Mucosa of descending colon (tissue), 3 donors: ENCODE results near the gene COL23A1. TPM values are rescaled to one million over a fixed set of nuclear protein-coding genes. Genes with fewer than 3 reads are reported as not detected.

ENCODE experiments used
- ATAC-seq: fragments of 200-7000 bp; cut with Tn5 transposase; one replicate; pipeline ENCODE4 v1.9.1; 2020; ENCODE audit warnings: mild to moderate bottlenecking, moderate library complexity
- DNase-seq, 3 donors: peaks; one replicate each; pipeline ENCODE4 v3.0.0-alpha.2; 2020
- H3K36me3 ChIP-seq: fragments of 200-600 bp; one replicate; pipeline ENCODE4 v1.8.0; 2021; ENCODE audit warnings: low read depth, mild to moderate bottlenecking
- H3K4me1 ChIP-seq: fragments of 200-600 bp; one replicate; pipeline ENCODE4 v1.8.0; 2021; ENCODE audit warnings: low read depth, mild to moderate bottlenecking
- H3K4me3 ChIP-seq: fragments of 200-600 bp; one replicate; pipeline ENCODE4 v1.8.0; 2021; ENCODE audit warnings: mild to moderate bottlenecking
- H3K9me3 ChIP-seq: fragments of 200-600 bp; one replicate; pipeline ENCODE4 v1.8.0; 2021; ENCODE audit warnings: mild to moderate bottlenecking
- intact Hi-C, 2 donors: fragments of 100-400 bp; cut with DNase I in 1 of 2; cut with micrococcal nuclease in 1 of 2; formaldehyde crosslinking; loops; one replicate each; pipeline versions ENCODE4 v1.11.0 to v1.11.1; 2022; cut with DNase I, micrococcal nuclease
- long read RNA-seq, 2 donors: library from polyadenylated mRNA; unstranded; transcript quantifications; one replicate each; pipeline ENCODE4 v2.0.0, GENCODE V29; 2019 to 2021
- total RNA-seq, 3 donors: library from RNA; stranded (reverse); fragmentation: NEBNext Ultra II Directional in 2 of 3; extraction: Animal tissue kit (Norgen Biotek cat#: 25700) in 2 of 3; gene quantifications; one replicate each; pipeline versions ENCODE4 v1.2.1 to v1.2.4, GENCODE V29; 2021 to 2023
- TF ChIP-seq, protein P1 (sequence below): fragments of 200-600 bp; IDR thresholded peaks from one replicate; pipeline ENCODE4 v1.8.0; 2022; ENCODE audit warnings: antibody characterized with exemption, mild to moderate bottlenecking
- donor health status: DM: no; HTN: no; CAD: no; lungs with moderate emphysema.
- donor health status: DM: no; HTN: no; CAD: no.
- donor health status: DM: no; HTN: yes; CAD: no.

COL23A1 gene
- total RNA-seq, result 1 to 10 TPM in 1 of 3 donors, under 1 TPM in 2; 0.17 to 2.7 (median 0.43) TPM
- long read RNA-seq, donor 1, partial matches to known transcripts, result 4 of 6 reads
- long read RNA-seq, donor 1, other reads (novel, unspliced or antisense), result 2 of 6 reads
- long read RNA-seq, donor 2, result 0 reads

DNA sequence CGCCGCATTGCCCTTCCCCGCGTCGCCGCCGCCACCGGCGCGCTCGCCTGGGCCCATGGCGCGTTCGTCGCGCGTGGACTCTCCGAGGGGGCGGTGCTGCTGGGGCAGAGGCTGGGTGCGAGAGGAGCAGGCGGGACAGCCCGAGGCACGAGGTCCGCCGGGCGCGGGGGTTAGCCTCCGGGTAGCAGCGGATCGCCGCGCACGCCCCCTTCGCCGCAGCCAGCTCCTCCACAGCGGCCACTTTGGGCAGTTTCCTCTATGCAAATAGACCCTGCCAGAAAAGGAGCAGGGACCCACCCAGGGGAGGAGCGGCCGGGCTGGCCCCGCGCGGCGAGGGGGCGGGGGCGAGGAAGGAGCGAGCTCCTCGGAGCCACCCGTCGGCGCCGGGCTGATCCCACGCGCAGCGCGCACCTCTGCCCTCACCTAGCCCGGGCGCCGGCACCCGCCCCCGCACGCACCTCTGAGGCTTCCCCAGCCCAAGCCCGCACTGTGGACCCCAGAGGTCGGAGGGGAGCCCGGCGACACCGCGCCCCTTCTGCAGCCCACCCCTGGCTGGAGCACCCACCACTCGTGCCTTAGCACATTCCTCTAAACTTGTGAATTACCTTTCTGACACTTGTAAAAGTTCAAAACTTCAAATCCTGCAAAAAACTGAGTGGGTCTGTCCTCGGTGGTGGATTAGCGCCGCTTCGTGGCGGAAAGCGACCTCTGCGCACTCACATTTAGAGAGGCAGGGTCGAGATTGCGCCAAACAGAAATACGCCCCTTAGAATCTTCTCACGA is at the start of gene COL23A1:
COL23A1 (minus strand) TSS at position 253 of the 783 bp plus-strand sequence.
- Histone ChIP-seq H3K4me3 (no peak within 1 kb of the TSS), H3K9me3 (peaks cover 9% of the 10 kb centered on the region), H3K36me3 (no peaks in the 10 kb centered on the region), H3K4me1 (peaks cover 12% of the 10 kb centered on the region)
- ATAC-seq, result peak; percentile 67
- peak; percentile 40 to 58 (median 51) for DNase-seq
- intact Hi-C loops, result no loop called here
- TF ChIP-seq, protein P1, sequence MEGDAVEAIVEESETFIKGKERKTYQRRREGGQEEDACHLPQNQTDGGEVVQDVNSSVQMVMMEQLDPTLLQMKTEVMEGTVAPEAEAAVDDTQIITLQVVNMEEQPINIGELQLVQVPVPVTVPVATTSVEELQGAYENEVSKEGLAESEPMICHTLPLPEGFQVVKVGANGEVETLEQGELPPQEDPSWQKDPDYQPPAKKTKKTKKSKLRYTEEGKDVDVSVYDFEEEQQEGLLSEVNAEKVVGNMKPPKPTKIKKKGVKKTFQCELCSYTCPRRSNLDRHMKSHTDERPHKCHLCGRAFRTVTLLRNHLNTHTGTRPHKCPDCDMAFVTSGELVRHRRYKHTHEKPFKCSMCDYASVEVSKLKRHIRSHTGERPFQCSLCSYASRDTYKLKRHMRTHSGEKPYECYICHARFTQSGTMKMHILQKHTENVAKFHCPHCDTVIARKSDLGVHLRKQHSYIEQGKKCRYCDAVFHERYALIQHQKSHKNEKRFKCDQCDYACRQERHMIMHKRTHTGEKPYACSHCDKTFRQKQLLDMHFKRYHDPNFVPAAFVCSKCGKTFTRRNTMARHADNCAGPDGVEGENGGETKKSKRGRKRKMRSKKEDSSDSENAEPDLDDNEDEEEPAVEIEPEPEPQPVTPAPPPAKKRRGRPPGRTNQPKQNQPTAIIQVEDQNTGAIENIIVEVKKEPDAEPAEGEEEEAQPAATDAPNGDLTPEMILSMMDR, result no peak

DNA sequence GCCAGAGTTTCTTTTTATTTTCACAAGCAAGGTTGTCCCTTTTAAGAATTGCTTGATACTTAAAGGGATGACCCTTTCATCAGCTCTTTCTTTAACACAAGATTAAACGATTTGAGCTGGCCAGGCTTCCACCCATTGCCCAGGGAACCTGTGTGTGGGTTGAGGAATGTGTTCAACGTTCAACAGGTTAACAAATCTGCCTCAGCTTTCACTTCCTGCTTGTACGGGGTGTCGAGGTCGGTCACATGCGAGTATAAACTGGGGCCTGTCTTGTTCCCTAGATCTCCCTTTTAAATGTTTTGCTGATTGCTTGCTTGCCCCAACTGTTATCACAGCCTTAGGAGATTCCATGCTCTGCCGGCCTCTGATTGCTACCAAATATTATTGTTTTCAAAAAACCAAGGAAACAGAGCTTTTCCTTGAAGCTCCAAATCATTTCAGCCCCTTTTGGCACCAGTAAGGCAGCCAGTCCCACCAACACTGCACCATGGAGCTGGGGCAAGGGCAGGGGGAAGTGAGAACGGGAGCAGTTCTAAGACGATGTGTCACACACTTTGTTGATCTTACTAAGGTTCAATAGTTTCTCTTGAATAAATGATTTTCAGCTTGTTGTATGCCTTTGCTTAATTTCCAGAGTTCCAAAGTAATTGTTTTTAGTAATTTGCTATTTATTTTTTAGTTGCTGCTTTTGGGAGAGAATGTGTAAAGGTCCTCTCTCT is 47.3 kb upstream of the COL23A1 start:
- TF ChIP-seq, protein P1, result no peak
- H3K36me3 ChIP-seq, result no peaks in the 10 kb centered on the region
- DNase-seq (no peak), ATAC-seq (no peak)
- H3K4me3 ChIP-seq, result no peak overlapping the region
- H3K9me3 ChIP-seq, result no peaks in the 10 kb centered on the region
- H3K4me1 ChIP-seq, result no peaks in the 10 kb centered on the region
- intact Hi-C loops, result no loop called here

DNA sequence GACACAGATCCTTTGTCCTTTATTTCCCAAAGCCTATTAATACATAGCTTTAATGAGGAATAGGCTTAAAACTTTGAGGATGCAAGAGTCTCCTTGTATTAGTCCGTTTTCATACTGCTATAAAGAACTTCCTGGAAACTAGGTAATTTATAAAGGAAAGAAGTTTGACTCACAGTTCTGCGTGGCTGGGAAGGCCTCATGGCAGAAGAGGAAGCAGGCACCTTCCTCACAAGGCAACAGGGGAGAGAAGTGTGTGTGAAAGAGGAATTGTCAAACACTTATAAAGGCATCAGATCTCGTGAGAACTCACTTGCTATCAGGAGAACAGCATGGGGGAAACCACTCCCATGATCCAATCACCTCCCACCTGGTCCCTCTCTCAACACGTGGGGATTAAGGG is 42.1 kb upstream of the COL23A1 start:
- H3K4me3 ChIP-seq, result no peak overlapping the region
- no peak for DNase-seq
- H3K4me1 ChIP-seq, result no peaks in the 10 kb centered on the region
- intact Hi-C loops, result no loop called here
- ATAC-seq, result no peak
- no peaks in the 10 kb centered on the region for H3K9me3 ChIP-seq
- TF ChIP-seq, protein P1, result no peak
- H3K36me3 ChIP-seq, result no peaks in the 10 kb centered on the region

DNA sequence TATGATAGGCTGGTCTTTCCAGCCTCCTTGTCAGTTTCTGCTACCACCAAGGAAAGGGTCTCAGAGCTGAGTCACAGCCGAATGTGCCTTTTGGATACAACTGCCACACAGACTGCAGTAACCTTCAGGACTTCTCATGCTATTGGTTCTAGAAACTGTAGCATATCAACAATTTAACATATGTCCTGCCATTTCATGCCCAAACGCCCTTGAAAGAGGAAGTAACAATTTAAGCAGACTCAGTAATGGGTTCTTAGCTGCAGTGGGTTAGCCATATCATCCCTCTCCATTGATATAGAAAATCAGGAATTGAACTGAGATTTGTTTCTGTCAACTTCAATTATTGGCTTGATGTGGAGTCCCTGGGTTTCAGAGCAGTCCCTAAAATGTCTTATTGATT is 40.8 kb upstream of the COL23A1 start:
- Histone ChIP-seq H3K4me1 (no peaks in the 10 kb centered on the region), H3K9me3 (no peaks in the 10 kb centered on the region), H3K36me3 (no peaks in the 10 kb centered on the region), H3K4me3 (no peak overlapping the region)
- TF ChIP-seq, protein P1, result no peak
- intact Hi-C loops, result no loop called here
- ATAC-seq (no peak), DNase-seq (no peak)

DNA sequence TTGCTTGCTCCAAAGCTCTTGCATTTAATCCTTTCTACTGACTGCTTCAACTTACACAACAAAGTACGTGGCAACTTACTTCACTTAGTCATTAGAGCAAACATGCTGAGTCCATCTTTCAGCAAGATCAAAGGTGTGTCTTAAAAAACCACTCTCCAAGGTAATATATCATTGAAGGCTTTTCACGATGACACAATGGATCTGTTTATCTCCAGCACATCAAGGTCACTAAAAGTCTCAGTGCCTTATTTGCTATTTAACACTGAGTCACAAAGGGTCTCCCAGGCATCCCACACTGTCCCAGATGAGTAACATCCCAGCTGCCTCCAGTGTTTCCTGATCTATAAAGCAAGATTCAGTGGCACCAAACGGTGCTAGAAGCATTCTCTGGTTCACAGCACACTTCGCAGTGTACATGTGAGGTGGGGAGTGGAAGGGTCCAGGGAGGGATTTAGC is 40.3 kb upstream of the COL23A1 start:
- DNase-seq, result no peak
- no peak for ATAC-seq
- Histone ChIP-seq H3K4me3 (no peak overlapping the region), H3K36me3 (no peaks in the 10 kb centered on the region), H3K4me1 (no peaks in the 10 kb centered on the region), H3K9me3 (no peaks in the 10 kb centered on the region)
- intact Hi-C loops, result no loop called here
- TF ChIP-seq, protein P1, result no peak
